ENCODE data around the gene PCDH1. TPM values are rescaled to one million over a fixed set of nuclear protein-coding genes. Genes with fewer than 3 reads are reported as not detected.
"Not testable (repeated sequence)": the region's sequence is repeated elsewhere in the genome, so short reads cannot be mapped to it uniquely, and the experiment has no call there.

Gene PCDH1
- polyA plus RNA-seq, 4 donors, result 24.0 to 28.3 (median 25.6) TPM

DNA sequence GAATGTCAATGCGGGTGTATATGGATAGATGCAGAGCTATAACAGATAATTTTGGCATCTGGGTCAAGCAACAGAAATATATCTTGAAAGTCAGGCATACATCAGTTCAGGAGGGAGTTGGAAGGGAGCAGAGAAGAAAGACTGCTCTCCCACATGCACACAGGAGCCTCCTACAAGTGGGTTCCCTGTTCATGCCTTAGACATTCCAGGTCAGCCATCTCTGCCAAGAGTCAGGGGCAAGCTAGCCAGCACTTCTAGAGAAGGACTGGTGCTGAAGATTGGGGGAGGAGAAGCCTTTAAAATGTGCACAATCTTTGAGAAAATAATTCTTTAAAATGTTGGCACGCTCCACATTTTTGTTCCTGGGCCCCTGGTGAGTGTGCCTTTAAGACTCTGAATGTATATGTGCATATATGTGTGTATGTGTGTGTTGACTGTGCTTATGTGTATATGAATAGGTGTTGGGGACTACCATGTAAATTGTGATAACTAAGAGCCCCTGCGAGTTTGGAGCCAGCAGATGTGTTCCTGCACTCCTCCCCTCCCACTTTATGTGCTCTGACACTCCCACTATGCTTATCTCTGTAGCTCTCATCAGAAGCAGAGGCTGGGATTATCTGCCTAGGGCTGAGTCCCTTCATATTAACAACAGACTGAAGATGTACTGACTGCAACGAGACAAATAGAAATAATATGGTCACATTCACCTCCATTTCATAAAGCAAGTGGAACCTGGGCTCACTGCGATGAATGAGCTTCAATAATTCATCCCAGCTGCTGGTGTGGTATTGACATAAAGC is 24.0 kb upstream of the PCDH1 start:
- DNase-seq (ENCODE audit: low read depth in 4 of 4, low spot score in 3 of 4), result no peak

DNA sequence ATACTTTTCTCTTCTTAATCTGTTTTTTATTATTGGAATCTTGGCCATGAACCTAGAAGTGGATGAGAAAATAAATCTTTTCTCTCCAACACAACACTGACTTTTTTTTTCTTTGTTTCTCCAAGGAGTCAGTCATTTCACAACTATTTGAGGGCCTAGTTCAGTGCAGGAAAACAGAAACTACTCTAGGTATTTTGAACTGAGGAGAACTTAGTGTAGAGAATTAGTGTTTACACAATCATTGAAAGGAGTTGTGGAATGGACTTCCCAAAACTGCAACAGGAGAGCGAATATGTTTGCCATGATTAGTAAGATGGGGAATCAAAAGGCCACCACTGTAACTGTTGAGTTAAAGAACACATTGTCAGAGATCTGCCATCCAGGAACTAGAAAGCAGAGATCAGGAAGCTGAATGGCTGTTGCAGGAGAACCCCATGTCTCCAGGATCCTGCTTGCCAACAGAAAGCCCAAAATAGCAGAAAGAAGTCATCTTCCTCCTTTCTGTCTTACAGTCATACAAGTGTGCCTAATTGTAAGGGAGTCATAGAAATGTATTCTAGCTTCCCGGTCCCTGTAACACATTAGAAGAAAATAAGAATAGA is 20.3 kb upstream of the PCDH1 start:
- no peak for DNase-seq (ENCODE audit: low read depth in 4 of 4, low spot score in 3 of 4)

DNA sequence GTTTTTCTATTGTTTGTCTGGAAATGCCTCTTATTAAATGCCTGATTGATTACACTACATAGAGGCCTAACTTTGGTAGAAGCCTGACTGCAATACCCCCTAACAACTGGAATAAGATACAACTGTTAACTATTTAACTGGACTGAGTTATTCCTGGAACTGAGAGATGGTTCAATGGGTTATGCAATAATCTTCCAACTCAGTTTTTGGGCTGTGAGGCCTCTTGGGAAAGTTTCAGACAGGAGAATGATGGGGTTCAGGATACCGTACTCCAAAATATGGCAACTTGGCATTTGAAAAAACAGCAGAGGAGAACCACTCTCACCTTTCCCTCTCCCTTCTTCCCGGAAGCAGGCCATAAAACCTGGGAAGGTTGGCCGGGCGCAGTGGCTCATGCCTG is 19.2 kb upstream of the PCDH1 start:
- no peak for DNase-seq (ENCODE audit: low read depth in 4 of 4, low spot score in 3 of 4)

DNA sequence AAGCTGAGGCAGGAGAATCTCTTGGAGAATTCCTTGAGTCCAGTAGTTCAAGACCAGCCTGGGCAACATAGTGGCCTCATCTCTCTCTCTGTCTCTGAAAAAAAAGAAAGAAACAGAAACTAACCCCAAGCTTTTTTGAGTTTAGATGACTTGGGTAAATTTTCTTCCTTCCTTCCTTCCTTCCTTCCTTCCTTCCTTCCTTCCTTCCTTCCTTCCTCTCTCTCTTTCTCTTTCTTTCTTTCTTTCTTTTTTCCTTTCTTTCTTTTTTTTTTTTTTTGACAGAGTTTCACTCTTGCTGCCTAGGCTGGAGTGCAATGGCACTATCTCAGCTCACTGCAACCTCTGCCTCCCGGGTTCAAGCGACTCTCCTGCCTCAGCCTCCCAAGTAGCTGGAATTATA is 12.2 kb upstream of the PCDH1 start:
- not testable (repeated sequence) for DNase-seq (ENCODE audit: low read depth in 4 of 4, low spot score in 3 of 4)

DNA sequence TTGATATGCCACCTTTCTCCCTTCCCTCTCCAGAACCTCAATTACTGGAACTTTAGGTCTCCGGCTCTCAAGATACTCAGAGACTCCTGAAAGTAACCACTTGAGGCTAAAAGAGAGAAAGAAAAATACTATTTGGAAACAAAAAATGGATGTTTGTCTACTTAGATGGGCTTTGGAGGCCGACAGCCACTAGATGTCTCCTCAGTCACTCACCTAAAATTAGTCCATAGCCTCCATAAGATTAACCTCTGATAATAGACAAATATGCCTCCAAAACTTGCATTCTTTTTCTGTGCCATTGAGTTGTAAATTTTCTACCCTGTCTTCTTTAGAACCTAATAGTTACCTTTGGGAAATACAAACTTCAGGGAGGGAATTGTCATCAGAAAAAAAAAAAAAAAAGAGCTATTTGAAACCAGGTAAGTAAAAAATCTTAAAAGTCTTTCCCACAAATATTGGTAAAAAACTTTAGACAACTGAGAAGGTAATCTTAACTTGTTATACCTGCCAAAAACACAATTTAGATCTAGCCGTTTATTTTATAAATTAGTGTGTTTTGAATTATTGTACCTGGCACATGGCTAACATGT is 11.2 kb upstream of the PCDH1 start:
- no peak for DNase-seq (ENCODE audit: low read depth in 4 of 4, low spot score in 3 of 4)

- DNase-seq (ENCODE audit: low read depth in 4 of 4, low spot score in 3 of 4), result no peak
Observed at GRCh38 chr5:141883892-141884318, 5.7 kb upstream of the PCDH1 start.

DNA sequence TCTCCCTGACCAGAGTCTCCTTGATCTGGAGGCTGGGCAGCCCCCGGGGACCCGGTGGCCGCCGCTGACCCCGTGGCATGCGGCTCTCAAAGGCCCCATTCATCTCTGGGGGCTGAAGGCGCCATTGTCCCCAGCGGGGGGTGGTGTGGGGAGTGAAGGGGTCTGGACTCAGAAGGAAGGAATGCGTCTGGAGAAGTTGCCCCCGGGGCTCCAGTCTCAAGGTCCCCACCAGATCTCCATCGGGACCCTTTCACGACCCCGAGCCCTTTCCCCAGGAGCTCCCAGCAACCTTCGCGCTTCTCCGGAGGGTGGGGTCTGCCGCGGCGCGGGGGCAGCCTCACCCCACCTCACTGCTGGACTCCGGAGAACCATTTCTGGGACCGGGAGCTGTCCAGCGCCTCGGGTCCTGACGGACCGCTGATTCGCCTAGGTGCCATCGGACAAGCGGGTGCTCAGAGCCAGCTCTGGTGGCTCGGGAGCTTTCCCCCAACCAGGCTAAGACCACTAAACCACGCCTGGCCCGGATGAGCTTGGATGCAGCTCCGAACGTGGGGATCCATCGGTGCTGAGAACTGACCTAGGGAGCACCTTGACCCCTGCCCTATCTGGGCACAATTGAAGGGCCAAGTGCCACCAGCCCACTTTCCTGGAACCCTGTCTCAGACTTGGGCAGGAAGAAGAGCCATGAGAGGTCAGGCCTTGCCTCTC is 5.1 kb upstream of the PCDH1 start:
- DNase-seq (ENCODE audit: low read depth in 4 of 4, low spot score in 3 of 4), result peak in 1 of 4 donors; percentile 29

DNA sequence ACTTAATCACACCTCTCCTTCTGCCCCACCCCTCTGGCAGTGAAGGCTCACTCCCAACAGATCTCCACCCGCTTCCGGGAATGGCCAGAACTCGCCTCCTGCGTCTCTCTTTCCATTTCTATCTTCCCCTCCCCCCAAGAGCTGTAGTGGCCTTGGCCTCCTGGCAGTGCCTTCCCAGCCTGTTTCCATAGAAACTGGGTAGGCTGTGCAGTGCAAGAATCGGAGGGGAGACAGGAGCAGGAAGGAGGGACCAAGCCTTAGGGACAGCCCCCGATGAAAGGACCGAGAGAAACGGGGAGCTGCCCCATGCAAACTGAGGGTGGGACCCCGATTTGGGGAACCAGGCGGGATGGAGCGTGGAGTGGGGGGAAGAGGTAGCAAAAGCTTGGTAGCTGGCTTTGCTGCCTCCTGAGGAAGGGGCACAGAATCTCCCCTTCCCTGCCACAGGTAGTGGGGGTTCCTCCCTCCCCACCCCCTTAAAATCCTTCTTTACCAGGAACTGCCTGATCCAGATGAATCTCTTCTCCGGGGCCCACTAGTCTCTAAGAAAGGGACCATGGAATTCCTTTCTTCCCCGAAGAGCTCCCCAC is 4.5 kb upstream of the PCDH1 start:
- no peak for DNase-seq (ENCODE audit: low read depth in 4 of 4, low spot score in 3 of 4)

DNA sequence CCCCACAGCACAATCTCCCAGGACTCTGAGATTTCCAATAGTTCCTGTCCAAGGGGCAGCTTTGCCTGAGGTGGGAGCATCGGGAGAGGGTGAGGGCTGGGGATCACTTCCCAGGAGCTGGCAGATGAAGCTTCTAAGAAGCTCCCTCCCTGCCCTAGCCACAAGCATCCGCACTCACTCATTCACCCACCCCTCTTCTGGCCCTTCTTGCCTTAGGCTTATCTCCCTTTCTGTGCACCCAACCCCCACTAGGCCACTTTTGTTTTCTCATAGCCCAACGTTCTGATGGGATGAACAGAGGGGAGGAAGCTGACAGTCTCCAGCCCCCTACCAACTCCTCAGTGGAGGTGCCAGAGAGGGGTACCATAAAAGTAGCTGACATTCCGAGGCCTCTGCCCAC is 3.7 kb upstream of the PCDH1 start:
- no peak for DNase-seq (ENCODE audit: low read depth in 4 of 4, low spot score in 3 of 4)

- no peak for DNase-seq (ENCODE audit: low read depth in 4 of 4, low spot score in 3 of 4)
Observed at GRCh38 chr5:141880961-141881801, 3.0 kb upstream of the PCDH1 start.

GRCh38 chr5:141879941-141880738 is 1.9 kb upstream of the PCDH1 start:
- no peak for DNase-seq (ENCODE audit: low read depth in 4 of 4, low spot score in 3 of 4)

GRCh38 chr5:141879426-141879759 is 1.2 kb upstream of the PCDH1 start:
- no peak for DNase-seq (ENCODE audit: low read depth in 4 of 4, low spot score in 3 of 4)

- peak; percentile 93 to 95 (median 95) for DNase-seq (ENCODE audit: low read depth in 4 of 4, low spot score in 3 of 4)
Observed at GRCh38 chr5:141878711-141879425, 658 bp upstream of the PCDH1 start.

- no peak for DNase-seq (ENCODE audit: low read depth in 4 of 4, low spot score in 3 of 4)
Observed at GRCh38 chr5:141877356-141878185, 639 bp downstream of the PCDH1 start.

DNA sequence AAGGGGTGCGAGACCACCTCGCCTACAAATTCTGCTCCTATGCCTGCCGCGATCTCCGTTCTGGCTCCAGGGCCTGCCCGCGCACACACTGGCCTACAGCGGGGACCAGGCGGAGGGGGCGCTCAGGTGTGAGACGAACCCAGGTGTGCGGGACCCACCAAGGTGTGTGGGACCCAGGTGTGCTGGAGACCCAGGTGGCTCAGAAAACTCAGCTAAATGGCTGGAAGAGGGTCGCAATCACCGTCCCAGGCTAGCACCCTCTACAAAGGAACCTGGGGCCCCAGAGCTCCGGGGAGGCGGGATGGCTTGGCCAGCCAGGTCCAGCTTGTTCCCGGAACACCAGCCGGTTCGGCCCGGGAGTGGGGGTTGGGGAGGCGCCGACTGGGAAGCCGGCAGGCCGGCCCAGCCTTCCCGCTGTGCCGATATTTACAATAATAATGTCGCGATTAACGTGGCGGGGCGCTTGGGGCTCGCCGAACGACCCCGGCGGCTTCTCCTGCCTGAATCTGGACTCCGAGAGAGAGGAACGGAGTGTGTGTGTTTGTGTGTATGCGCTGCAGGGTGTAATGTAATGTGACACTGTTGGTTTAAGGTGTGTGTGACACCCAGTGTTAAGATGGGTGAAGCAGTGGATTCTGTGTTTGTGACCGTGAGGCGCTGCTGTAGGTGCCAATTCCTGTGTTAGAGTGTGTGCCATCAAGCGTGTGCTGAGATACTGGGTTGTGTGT is 1.4 kb downstream of the PCDH1 start:
- DNase-seq (ENCODE audit: low read depth in 4 of 4, low spot score in 3 of 4), result peak in 1 of 4 donors; percentile 21

DNA sequence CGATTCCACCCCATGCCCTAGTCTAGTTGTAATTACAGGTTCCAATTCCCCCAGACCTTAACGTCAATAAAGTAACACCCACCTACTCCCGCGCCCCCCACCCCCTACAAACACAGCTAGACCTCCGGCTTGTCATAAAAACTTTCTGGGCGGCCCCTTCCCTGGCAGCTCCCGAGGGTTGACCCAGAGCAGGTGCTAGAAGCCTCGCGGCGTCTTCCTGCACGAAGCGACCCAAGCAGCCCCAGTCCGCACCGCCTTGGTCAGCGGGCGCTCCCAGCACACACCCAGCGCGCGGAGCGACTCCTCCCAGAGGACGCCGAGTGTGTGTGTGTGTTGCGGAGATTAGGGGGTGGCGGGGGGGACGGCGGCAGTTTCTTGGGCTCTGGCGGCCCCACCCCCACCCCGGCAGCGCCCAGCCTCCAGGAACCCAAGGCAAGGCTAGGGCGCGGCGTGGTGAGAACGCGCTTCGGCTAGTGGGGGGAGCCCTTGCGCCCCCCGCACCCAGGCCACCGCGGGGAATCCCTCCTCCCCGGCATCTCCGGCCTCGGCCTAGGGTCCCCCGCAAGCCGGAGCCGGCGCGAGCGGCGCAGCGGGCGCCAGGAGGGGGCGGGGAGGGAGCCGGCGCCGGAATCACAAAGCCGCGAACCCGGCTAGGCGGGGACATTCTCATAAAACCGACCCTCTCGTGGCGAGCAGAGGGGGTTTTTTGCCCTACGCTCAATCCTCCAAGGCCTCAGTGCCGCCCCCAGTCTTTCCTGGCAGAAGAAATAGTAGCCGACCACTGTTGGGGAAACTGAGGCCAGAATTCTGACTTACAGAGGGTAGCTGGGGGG is 2.2 kb downstream of the PCDH1 start:
- peak in 1 of 4 donors; percentile 21 for DNase-seq (ENCODE audit: low read depth in 4 of 4, low spot score in 3 of 4)

Data from right renal pelvis (tissue), 4 donors.